K562 (cell line): Measurements from ENCODE around the gene MSH3. TPM values are rescaled to one million over a fixed set of nuclear protein-coding genes. Genes with fewer than 3 reads are reported as not detected.

ENCODE experiments used
- ATAC-seq: fragments of 200-7000 bp; cut with Tn5 transposase; 3 replicates; pipeline ENCODE4 v1.9.1; 2020; ENCODE audit warnings: moderate library complexity
- BruUV-seq: library from RNA; stranded (reverse); fragments of 400-500 nt; replicated peaks from 2 replicates; lab custom pipeline; 2021; lab: Mats Ljungman, UMichigan
- CTCF ChIA-PET: fragments of 300-600 bp; formaldehyde crosslinking; extraction: SDS; loops from one replicate; lab custom pipeline; 2021; ENCODE audit warnings: low intra/inter-chr PET ratio; lab: Yijun Ruan, JAX
- POLR2A ChIA-PET: fragments of 300-600, 350-650 bp; sonication (Branson Sonifier 250); formaldehyde crosslinking; extraction: SDS; loops from one replicate; lab custom pipeline; 2021; ENCODE audit warnings: antibody characterized with exemption, inconsistent platforms; lab: Yijun Ruan, JAX
- DNase-seq, 4 experiments: peaks; one replicate each; pipeline versions ENCODE4 v3.0.0 to v3.0.0-alpha.2; 2011 to 2018; ENCODE audit warnings: low spot score in 3 of 4, mixed read lengths in 3 of 4; ENCODE audit errors: extremely low read depth in 1 of 4
- FAIRE-seq: peaks from 2 replicates; lab custom pipeline; 2011; peaks lifted over from hg19 to GRCh38; lab: Jason Lieb, UNC
- H2AFZ ChIP-seq: 2 replicates; pipeline ENCODE4 v1.6.0; 2011; ENCODE audit warnings: low read depth, low read length, control low read depth, inconsistent platforms
- H3K27ac ChIP-seq: fragments of 200-600 bp; 3 replicates; pipeline ENCODE4 v1.8.0; 2011; ENCODE audit warnings: low read depth, mild to moderate bottlenecking, control low read depth, inconsistent platforms, low read length, moderate library complexity, mixed read lengths; ENCODE audit errors: extremely low read depth
- H3K27me3 ChIP-seq, 2 experiments: fragments of 300-600 bp in 1 of 2; 2 replicates in 1 of 2; 3 replicates in 1 of 2; pipeline versions ENCODE4 v1.6.0 to v1.8.0; 2011; ENCODE audit warnings: inconsistent platforms in 2 of 2, low read length in 2 of 2, mild to moderate bottlenecking in 1 of 2, mixed read lengths in 1 of 2, moderate library complexity in 1 of 2; ENCODE audit not compliant: control insufficient read depth in 2 of 2, insufficient read depth in 2 of 2
- H3K36me3 ChIP-seq: fragments of 300-600 bp; 3 replicates; pipeline ENCODE4 v1.8.0; 2011; ENCODE audit warnings: mild to moderate bottlenecking, low read length, inconsistent platforms; ENCODE audit not compliant: control insufficient read depth, insufficient read depth
- H3K4me1 ChIP-seq, 2 experiments: fragments of 200-600 bp in 1 of 2; replicated peaks in 1 of 2; 2 replicates in 1 of 2; 3 replicates in 1 of 2; pipeline versions ENCODE4 v1.5.1 to v1.8.0; 2011; ENCODE audit warnings: inconsistent platforms in 2 of 2, low read length in 2 of 2, mild to moderate bottlenecking in 1 of 2, mixed read lengths in 1 of 2, moderate library complexity in 1 of 2; ENCODE audit not compliant: control insufficient read depth in 2 of 2, insufficient read depth in 2 of 2
- H3K4me2 ChIP-seq: 2 replicates; pipeline ENCODE4 v1.6.1; 2011; ENCODE audit warnings: low read length, control low read depth, inconsistent platforms, mixed read lengths; ENCODE audit not compliant: insufficient read depth
- H3K4me3 ChIP-seq: fragments of 200-600 bp; sonication (generic), shearing (Covaris generic); 2 replicates; pipeline ENCODE4 v1.5.1; 2016; ENCODE audit warnings: control low read depth, inconsistent platforms
- H3K79me2 ChIP-seq: fragments of 200-600 bp; 3 replicates; pipeline ENCODE4 v1.8.0; 2011; ENCODE audit warnings: low read length, inconsistent platforms; ENCODE audit not compliant: control insufficient read depth, insufficient read depth
- H3K9ac ChIP-seq, 2 experiments: 2 replicates each; pipeline versions ENCODE4 v1.6.0 to v1.6.1; 2011; ENCODE audit warnings: low read depth in 2 of 2, low read length in 2 of 2, control low read depth in 1 of 2, inconsistent platforms in 1 of 2, mild to moderate bottlenecking in 1 of 2, mixed read lengths in 1 of 2; ENCODE audit not compliant: insufficient read depth in 1 of 2
- H3K9me1 ChIP-seq: one replicate; pipeline ENCODE4 v1.6.0; 2011; ENCODE audit warnings: inconsistent platforms, mild to moderate bottlenecking, low read length, moderate library complexity; ENCODE audit not compliant: control insufficient read depth, insufficient read depth
- H3K9me3 ChIP-seq: replicated peaks from 2 replicates; pipeline ENCODE4 v1.5.1; 2011; ENCODE audit warnings: low read depth, low read length, inconsistent platforms; ENCODE audit not compliant: control insufficient read depth, insufficient read depth
- H4K20me1 ChIP-seq: replicated peaks from 2 replicates; pipeline ENCODE4 v1.6.1; 2011; ENCODE audit warnings: low read length, inconsistent platforms, mixed read lengths; ENCODE audit not compliant: control insufficient read depth, insufficient read depth
- ADNP ChIP-seq: fragments of 200-800 bp; sonication (Bioruptor generic); IDR thresholded peaks from 2 replicates; pipeline ENCODE4 v1.6.1; 2016; ENCODE audit warnings: missing genetic modification characterization, missing compliant biosample characterization
- BRD9 ChIP-seq: fragments of 450-650 bp; IDR thresholded peaks from 2 replicates; pipeline ENCODE4 v1.6.1; 2018; ENCODE audit warnings: low read depth; ENCODE audit not compliant: partially characterized antibody
- E2F1 ChIP-seq: sonication (generic); formaldehyde crosslinking; IDR thresholded peaks from 2 replicates; pipeline ENCODE4 v1.8.1; 2023; ENCODE audit warnings: mild to moderate bottlenecking, missing genetic modification reagents, moderate library complexity
- KLF1 ChIP-seq: fragments of 450-650 bp; IDR thresholded peaks from 2 replicates; pipeline ENCODE4 v1.6.1; 2016; ENCODE audit warnings: missing genetic modification characterization, missing compliant biosample characterization
- NCOA4 ChIP-seq: fragments of 450-650 bp; IDR thresholded peaks from 2 replicates; pipeline ENCODE4 v1.6.1; 2018; ENCODE audit warnings: mild to moderate bottlenecking; ENCODE audit not compliant: partially characterized antibody
- NUFIP1 ChIP-seq: fragments of 450-650 bp; IDR thresholded peaks from 2 replicates; pipeline ENCODE4 v1.6.1; 2018; ENCODE audit not compliant: partially characterized antibody
- PML ChIP-seq: IDR thresholded peaks from 2 replicates; pipeline ENCODE4 v1.6.1; 2012; ENCODE audit warnings: low read length, inconsistent platforms
- PRPF4 ChIP-seq: fragments of 200-400 bp; formaldehyde crosslinking; IDR thresholded peaks from one replicate; pipeline ENCODE4 v1.6.1; 2017; ENCODE audit warnings: low read length, low read depth, mild to moderate bottlenecking; ENCODE audit not compliant: insufficient read depth, poor library complexity, severe bottlenecking
- RB1 ChIP-seq: fragments of 450-650 bp; IDR thresholded peaks from 2 replicates; pipeline ENCODE4 v1.6.1; 2017; ENCODE audit warnings: low read depth, mild to moderate bottlenecking
- RBBP5 ChIP-seq: fragments of 200-600 bp; sonication (generic); IDR thresholded peaks from 2 replicates; pipeline ENCODE4 v1.6.1; 2012; ENCODE audit warnings: borderline replicate concordance, mild to moderate bottlenecking, low read length, control low read depth, inconsistent platforms; ENCODE audit not compliant: insufficient read depth, poor library complexity, severe bottlenecking
- SMARCE1 ChIP-seq: fragments of 450-650 bp; IDR thresholded peaks from 2 replicates; pipeline ENCODE4 v1.7.1; 2016; ENCODE audit warnings: mild to moderate bottlenecking
- SUPT5H ChIP-seq: fragments of 450-650 bp; IDR thresholded peaks from 2 replicates; pipeline ENCODE4 v1.6.1; 2016
- TAF15 ChIP-seq: fragments of 200-400 bp; formaldehyde crosslinking; IDR thresholded peaks from 2 replicates; pipeline ENCODE4 v1.6.1; 2017; ENCODE audit warnings: mild to moderate bottlenecking, low read depth, low read length, moderate library complexity
- THRA ChIP-seq: fragments of 450-650 bp; IDR thresholded peaks from 2 replicates; pipeline ENCODE4 v1.6.1; 2017; ENCODE audit warnings: mild to moderate bottlenecking, moderate library complexity
- ZBTB5 ChIP-seq: fragments of 450-650 bp; IDR thresholded peaks from 2 replicates; pipeline ENCODE4 v1.6.1; 2017; ENCODE audit warnings: antibody characterized with exemption
- ZNF354B ChIP-seq: fragments of 250-450 bp; sonication (Bioruptor Pico); IDR thresholded peaks from 2 replicates; pipeline ENCODE4 v1.4.0; 2020
- ZNF785 ChIP-seq: fragments of 250-450 bp; sonication (Bioruptor Pico); IDR thresholded peaks from 2 replicates; pipeline ENCODE4 v1.4.0; 2020; ENCODE audit warnings: mild to moderate bottlenecking
- WGBS: fragments of 100-300 bp; shearing (Covaris generic); methylation state at CpG from one replicate; pipeline ENCODE4 v1.1.6; 2016; ENCODE audit warnings: low coverage, mixed read lengths; ENCODE audit not compliant: insufficient coverage; ENCODE audit errors: missing lambda C conversion rate; 5-methylcytosine and 5-hydroxymethylcytosine counted together
- in situ Hi-C: fragments of 300-500 bp; cut with MboI; formaldehyde crosslinking; loops from 4 replicates; pipeline ENCODE4 v1.15.0; 2018; ENCODE audit warnings: inconsistent platforms, mixed read lengths
- intact Hi-C: fragments of 100-400 bp; cut with micrococcal nuclease; formaldehyde crosslinking; loops from 2 replicates; pipeline ENCODE4 v1.14.2; 2022
- polyA plus RNA-seq, 8 experiments: library from polyadenylated mRNA; depleted of rRNA in 4 of 8; stranded (reverse) in 5 of 8; unstranded in 3 of 8; fragments of >200 nt; fragmentation: Nextera tagmentation in 2 of 8; fragmentation: Illumina TruSeq in 1 of 8; extraction: Ambion mirVana in 2 of 8; extraction: Trizol in 1 of 8; gene quantifications; 2 replicates each; pipeline versions ENCODE4 v1.2.1 to v1.2.3, GENCODE V29; 2011 to 2014; ENCODE audit warnings: inconsistent platforms in 1 of 8, missing spikeins in 1 of 8
- total RNA-seq, 7 experiments: library from RNA; depleted of rRNA in 6 of 7; stranded (reverse); fragments of >200 nt in 6 of 7; fragmentation: Illumina TruSeq in 2 of 7; extraction: Trizol in 2 of 7; gene quantifications; 2 replicates each; pipeline versions ENCODE4 v1.2.1 to v1.2.3, GENCODE V29; 2011 to 2021; ENCODE audit warnings: low replicate concordance in 1 of 7

MSH3 gene
- total and polyA plus RNA-seq, 9 of the 15 experiments (the other 6 are each of a cell fraction or from before 2014, with no cell fraction given): 3.9 to 17.2 (median 13.2) TPM

GRCh38 chr5:80912479-80912878, 258.0 kb downstream of the MSH3 start (continued):
- no peak for TF ChIP-seq E2F1
- TF ChIP-seq ZNF354B (CRISPR knock-in tag): no peak
- no peak for TF ChIP-seq NUFIP1
- TF ChIP-seq RBBP5: no peak

- intact Hi-C loops (no loop called here), in situ Hi-C loops (no loop called here)
- no peak for DNase-seq
- H3K4me2 ChIP-seq: no peak overlapping the region
- H3K79me2 ChIP-seq: no peaks in the 10 kb centered on the region
- H3K27ac ChIP-seq: no peak overlapping the region
- no TSS peak for BruUV-seq
- H3K9ac ChIP-seq: no peak overlapping the region
- no peaks in the 10 kb centered on the region for H3K9me1 ChIP-seq
- no peaks in the 10 kb centered on the region for H3K36me3 ChIP-seq
- ATAC-seq: no peak
- TF ChIP-seq PRPF4 (no peak), SUPT5H (no peak), ADNP (tag) (no peak), THRA (no peak), SMARCE1 (no peak), ZBTB5 (no peak), ZNF785 (CRISPR knock-in tag) (no peak), TAF15 (no peak), BRD9 (no peak), KLF1 (tag) (no peak), PML (no peak), RB1 (no peak), NCOA4 (no peak)
- H3K4me1 ChIP-seq: no peaks in the 10 kb centered on the region
- no peak for FAIRE-seq
- no peak overlapping the region for H3K4me3 ChIP-seq
- H3K27me3 ChIP-seq: peaks cover 0 to 4% of the 10 kb centered on the region in 2 experiments; a peak in 1 of 5 replicates
- ChIA-PET CTCF (no interaction called here), POLR2A (no interaction called here)
- WGBS: 0% methylated on average over 1 of the region's 1 CpG
- no peaks in the 10 kb centered on the region for H3K9me3 ChIP-seq
- H2AFZ ChIP-seq: no peak overlapping the region
- H4K20me1 ChIP-seq: no peaks in the 10 kb centered on the region
Observed at GRCh38 chr5:80915716-80916115, 261.3 kb downstream of the MSH3 start.
